ENCODE measurements around the gene DEFB123.
A peak's percentile ranks its signal among the peaks of the same experiment; 100 is the strongest.

Gene DEFB123

DNA sequence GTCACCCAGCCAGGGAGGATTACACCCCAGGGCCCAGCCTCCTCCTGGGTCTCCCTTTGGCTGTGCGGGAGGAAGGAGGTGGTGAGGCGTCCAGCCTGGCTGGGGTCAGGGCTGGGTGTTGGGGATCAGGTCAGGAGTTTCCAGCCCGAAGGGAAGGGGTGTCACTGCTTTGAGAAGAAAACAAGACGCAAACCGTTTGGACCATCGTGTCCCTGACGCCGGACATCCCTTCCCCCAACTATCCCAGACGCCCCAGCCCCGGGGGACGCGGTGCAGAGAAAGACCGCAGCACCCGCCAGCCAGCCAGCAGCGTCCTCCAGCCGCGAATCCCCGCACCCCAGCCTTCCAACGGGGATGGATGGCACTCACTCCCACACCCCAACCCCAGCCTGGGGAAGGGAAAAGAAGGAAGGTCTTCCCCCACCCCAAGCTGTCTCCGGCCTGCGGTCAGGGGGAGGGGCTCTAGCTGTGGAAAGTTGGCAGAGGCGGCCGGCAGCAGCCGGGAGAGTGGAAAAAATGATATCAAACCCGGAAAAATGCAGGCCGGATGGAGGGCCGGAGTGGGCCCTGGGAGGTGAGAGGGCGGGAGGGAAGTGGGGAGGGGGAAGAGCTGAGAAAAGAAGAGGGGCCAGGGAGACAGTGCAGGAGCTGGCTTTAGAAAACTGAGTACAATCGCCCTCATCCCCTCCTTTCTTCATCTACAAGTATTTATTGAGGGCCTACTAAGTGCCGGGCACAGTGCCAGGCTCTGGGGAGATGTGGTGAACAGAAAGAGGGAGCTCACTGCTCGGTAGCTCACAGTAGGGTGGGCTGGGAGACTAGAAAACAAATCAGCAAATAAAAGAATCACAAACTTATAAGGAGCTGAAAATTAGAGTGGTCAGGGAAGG, 45.3 kb downstream of the DEFB123 start:
- no peak overlapping the region for H3K4me3 ChIP-seq (ENCODE audit: low read depth, low read length)
- DNase-seq (ENCODE audit: low read depth), result no peak
- TF ChIP-seq, protein P1, sequence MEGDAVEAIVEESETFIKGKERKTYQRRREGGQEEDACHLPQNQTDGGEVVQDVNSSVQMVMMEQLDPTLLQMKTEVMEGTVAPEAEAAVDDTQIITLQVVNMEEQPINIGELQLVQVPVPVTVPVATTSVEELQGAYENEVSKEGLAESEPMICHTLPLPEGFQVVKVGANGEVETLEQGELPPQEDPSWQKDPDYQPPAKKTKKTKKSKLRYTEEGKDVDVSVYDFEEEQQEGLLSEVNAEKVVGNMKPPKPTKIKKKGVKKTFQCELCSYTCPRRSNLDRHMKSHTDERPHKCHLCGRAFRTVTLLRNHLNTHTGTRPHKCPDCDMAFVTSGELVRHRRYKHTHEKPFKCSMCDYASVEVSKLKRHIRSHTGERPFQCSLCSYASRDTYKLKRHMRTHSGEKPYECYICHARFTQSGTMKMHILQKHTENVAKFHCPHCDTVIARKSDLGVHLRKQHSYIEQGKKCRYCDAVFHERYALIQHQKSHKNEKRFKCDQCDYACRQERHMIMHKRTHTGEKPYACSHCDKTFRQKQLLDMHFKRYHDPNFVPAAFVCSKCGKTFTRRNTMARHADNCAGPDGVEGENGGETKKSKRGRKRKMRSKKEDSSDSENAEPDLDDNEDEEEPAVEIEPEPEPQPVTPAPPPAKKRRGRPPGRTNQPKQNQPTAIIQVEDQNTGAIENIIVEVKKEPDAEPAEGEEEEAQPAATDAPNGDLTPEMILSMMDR (IDR thresholded peaks at IDR 0.05; ENCODE audit: control insufficient read depth, extremely low read depth, insufficient read depth), result no peak

GRCh38 chr20:31488115-31488514, 47.7 kb downstream of the DEFB123 start:
- DNase-seq (ENCODE audit: low read depth), result no peak
- H3K4me3 ChIP-seq (ENCODE audit: low read depth, low read length), result no peak overlapping the region
- TF ChIP-seq, protein P1 (IDR thresholded peaks at IDR 0.05; ENCODE audit: control insufficient read depth, extremely low read depth, insufficient read depth), result no peak

- no peak overlapping the region for H3K4me3 ChIP-seq (ENCODE audit: low read depth, low read length)
- DNase-seq (ENCODE audit: low read depth), result no peak
- TF ChIP-seq, protein P1 (IDR thresholded peaks at IDR 0.05; ENCODE audit: control insufficient read depth, extremely low read depth, insufficient read depth), result no peak
Observed at GRCh38 chr20:31489152-31489551, 48.7 kb downstream of the DEFB123 start.

DNA sequence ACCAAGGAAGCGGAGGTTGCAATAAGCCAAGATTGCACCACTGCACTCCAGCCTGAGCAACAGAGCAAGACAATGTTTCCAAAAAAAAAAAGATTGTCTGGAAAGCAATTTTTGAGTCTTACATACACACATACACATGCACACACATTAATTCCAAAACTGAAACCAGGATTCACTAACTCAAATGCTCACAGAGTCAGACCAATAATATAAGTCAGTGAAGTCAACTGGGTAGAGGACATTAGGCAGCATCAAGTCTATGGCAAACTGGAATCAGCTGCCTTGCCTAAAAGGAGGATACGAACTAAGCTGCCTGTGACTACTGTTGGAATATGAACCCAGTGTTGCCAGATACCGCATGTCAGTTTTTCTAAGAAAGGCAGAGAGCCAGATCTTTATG, 50.3 kb downstream of the DEFB123 start:
- TF ChIP-seq, protein P1 (IDR thresholded peaks at IDR 0.05; ENCODE audit: control insufficient read depth, extremely low read depth, insufficient read depth), result no peak
- no peak for DNase-seq (ENCODE audit: low read depth)

DNA sequence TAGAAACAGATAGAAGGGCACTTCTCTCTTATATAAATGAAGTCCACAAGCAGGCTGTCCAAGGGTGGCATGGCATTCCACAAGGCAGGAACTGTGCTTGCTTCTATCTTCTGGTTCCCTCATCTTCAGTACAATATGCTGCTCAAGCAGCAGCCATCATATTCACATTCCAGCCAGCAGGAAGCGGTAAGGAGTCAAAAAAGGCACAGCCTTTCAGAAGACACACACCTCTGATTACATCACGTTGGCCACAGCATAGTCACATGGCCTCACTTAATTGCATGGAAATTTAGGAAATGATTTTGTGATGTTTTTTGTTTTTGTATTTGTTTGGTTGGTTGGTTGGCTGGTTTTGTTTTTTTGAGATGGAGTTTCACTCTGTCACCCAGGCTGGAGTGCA, 53.7 kb downstream of the DEFB123 start:
- TF ChIP-seq, protein P1 (IDR thresholded peaks at IDR 0.05; ENCODE audit: control insufficient read depth, extremely low read depth, insufficient read depth), result peak; percentile 36
- DNase-seq (ENCODE audit: low read depth), result no peak
- no peak overlapping the region for H3K4me3 ChIP-seq (ENCODE audit: low read depth, low read length)

More for the DNA sequence above, 50.3 kb downstream of the DEFB123 start:
- no peak overlapping the region for H3K4me3 ChIP-seq (ENCODE audit: low read depth, low read length)

GRCh38 chr20:31496761-31497295, 56.4 kb downstream of the DEFB123 start:
- no peak overlapping the region for H3K4me3 ChIP-seq (ENCODE audit: low read depth, low read length)
- TF ChIP-seq, protein P1 (IDR thresholded peaks at IDR 0.05; ENCODE audit: control insufficient read depth, extremely low read depth, insufficient read depth), result no peak
- no peak for DNase-seq (ENCODE audit: low read depth)

All from LNCaP clone FGC (cell line).